ENCODE results near the gene ARVCF.

GRCh38 chr22:19930551-19931486 lies 85.8 kb downstream of the ARVCF start:
- no peak for TF ChIP-seq EP300 (IDR thresholded peaks at IDR 0.05)
- TF ChIP-seq CTCF (IDR thresholded peaks at IDR 0.05): no peak
